ENCODE results near the gene RCAN1.

RCAN1 gene

DNA sequence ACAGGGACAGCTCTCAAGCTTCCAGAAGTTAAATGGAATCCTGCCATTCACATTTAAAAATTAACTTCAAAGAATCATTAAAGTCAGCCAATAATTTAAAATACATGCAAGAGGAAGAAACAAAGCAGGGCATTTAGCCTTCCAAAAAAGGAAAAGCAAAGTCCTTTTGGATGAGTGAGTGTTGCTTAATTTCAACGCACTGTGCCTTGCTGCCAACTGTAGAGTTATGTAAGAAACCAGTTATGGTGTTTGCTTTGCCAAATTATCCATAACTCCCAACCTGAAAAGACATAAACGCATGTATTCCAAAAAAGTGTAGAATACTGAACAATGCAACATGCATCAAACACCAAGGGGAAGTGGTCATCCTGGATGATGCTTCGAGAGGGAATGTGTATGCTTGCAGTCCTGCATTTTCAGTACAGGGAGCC is 86.8 kb downstream of the RCAN1 start:
- Histone ChIP-seq H4K8ac (ENCODE audit: low read depth, low read length) (no peak overlapping the region), H3K56ac (ENCODE audit: low read length) (no peak overlapping the region), H2BK15ac (replicated peaks; ENCODE audit: low read depth) (no peak overlapping the region), H3K27me3 (ENCODE audit: insufficient read depth, low read length, poor library complexity) (no peaks in the 10 kb centered on the region), H4K5ac (ENCODE audit: low read length) (no peak overlapping the region), H3K36me3 (ENCODE audit: control insufficient read depth, insufficient read depth, low read length) (no peaks in the 10 kb centered on the region), H3K18ac (ENCODE audit: low read length) (no peak overlapping the region), H3K4me1 (ENCODE audit: control insufficient read depth, low read depth, low read length) (peaks cover 9% of the 10 kb centered on the region), H3K4me2 (ENCODE audit: low read length) (no peak overlapping the region), H3K23ac (ENCODE audit: low read length) (no peak overlapping the region), H2BK5ac (ENCODE audit: low read length) (no peak overlapping the region), H3K9ac (ENCODE audit: low read length) (no peak overlapping the region), H3K4me3 (ENCODE audit: low read length) (no peak overlapping the region), H3K4ac (ENCODE audit: low read depth, low read length) (no peak overlapping the region), H2AK5ac (ENCODE audit: low read length) (no peak overlapping the region), H3K79me1 (ENCODE audit: low read length) (no peaks in the 10 kb centered on the region), H2BK120ac (ENCODE audit: low read depth, low read length) (no peak overlapping the region), H3K79me2 (ENCODE audit: control insufficient read depth, insufficient read depth, low read length) (no peaks in the 10 kb centered on the region), H3K27ac (ENCODE audit: low read depth, low read length) (no peak overlapping the region)
- no peak for DNase-seq
- WGBS (ENCODE audit: extremely low coverage, insufficient coverage, low lambda C conversion rate) = no CpG with 5 or more reads among the region's 3 CpGs

GRCh38 chr21:34526618-34527290 is 88.2 kb downstream of the RCAN1 start:
- H3K79me1 ChIP-seq (ENCODE audit: low read length) = no peaks in the 10 kb centered on the region
- no peak overlapping the region for H3K4me2 ChIP-seq (ENCODE audit: low read length)
- H3K9ac ChIP-seq (ENCODE audit: low read length) = no peak overlapping the region
- no peaks in the 10 kb centered on the region for H3K79me2 ChIP-seq (ENCODE audit: control insufficient read depth, insufficient read depth, low read length)
- H3K4ac ChIP-seq (ENCODE audit: low read depth, low read length) = no peak overlapping the region
- H4K5ac ChIP-seq (ENCODE audit: low read length) = no peak overlapping the region
- peaks cover 9% of the 10 kb centered on the region for H3K4me1 ChIP-seq (ENCODE audit: control insufficient read depth, low read depth, low read length)
- H3K27me3 ChIP-seq (ENCODE audit: insufficient read depth, low read length, poor library complexity) = no peaks in the 10 kb centered on the region
- no peaks in the 10 kb centered on the region for H3K36me3 ChIP-seq (ENCODE audit: control insufficient read depth, insufficient read depth, low read length)
- H3K27ac ChIP-seq (ENCODE audit: low read depth, low read length) = no peak overlapping the region
- no peak overlapping the region for H3K18ac ChIP-seq (ENCODE audit: low read length)
- no peak overlapping the region for H2AK5ac ChIP-seq (ENCODE audit: low read length)
- H3K56ac ChIP-seq (ENCODE audit: low read length) = no peak overlapping the region
- H2BK15ac ChIP-seq (replicated peaks; ENCODE audit: low read depth) = no peak overlapping the region
- H4K8ac ChIP-seq (ENCODE audit: low read depth, low read length) = no peak overlapping the region
- no peak overlapping the region for H3K4me3 ChIP-seq (ENCODE audit: low read length)
- no peak overlapping the region for H2BK5ac ChIP-seq (ENCODE audit: low read length)
- no CpG with 5 or more reads among the region's 10 CpGs for WGBS (ENCODE audit: extremely low coverage, insufficient coverage, low lambda C conversion rate)
- H2BK120ac ChIP-seq (ENCODE audit: low read depth, low read length) = no peak overlapping the region
- no peak overlapping the region for H3K23ac ChIP-seq (ENCODE audit: low read length)
- peak; percentile 99 for DNase-seq

DNA sequence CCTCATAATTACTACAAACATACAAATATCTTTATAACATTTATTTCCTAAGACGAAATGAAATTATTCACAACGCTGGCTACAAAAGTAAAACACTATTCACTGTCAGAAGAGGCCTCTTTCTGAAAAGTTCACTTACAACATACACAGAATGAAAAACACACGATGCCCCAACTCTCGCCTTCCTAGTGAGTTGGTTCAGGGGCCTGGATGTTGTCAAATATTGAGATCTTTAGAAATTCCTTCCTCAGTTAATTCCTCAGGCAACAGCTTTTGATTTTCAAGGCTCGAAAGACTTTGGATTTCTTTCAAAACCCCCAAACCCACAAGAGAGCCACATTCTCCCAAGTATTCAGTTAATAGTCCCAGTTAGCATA is 88.7 kb downstream of the RCAN1 start:
- Histone ChIP-seq H3K18ac (ENCODE audit: low read length) (no peak overlapping the region), H3K9ac (ENCODE audit: low read length) (no peak overlapping the region), H4K8ac (ENCODE audit: low read depth, low read length) (no peak overlapping the region), H3K79me1 (ENCODE audit: low read length) (no peaks in the 10 kb centered on the region), H3K23ac (ENCODE audit: low read length) (no peak overlapping the region), H2BK5ac (ENCODE audit: low read length) (no peak overlapping the region), H3K4me1 (ENCODE audit: control insufficient read depth, low read depth, low read length) (peaks cover 9% of the 10 kb centered on the region), H3K4me2 (ENCODE audit: low read length) (no peak overlapping the region), H3K79me2 (ENCODE audit: control insufficient read depth, insufficient read depth, low read length) (no peaks in the 10 kb centered on the region), H3K27me3 (ENCODE audit: insufficient read depth, low read length, poor library complexity) (no peaks in the 10 kb centered on the region), H3K36me3 (ENCODE audit: control insufficient read depth, insufficient read depth, low read length) (no peaks in the 10 kb centered on the region), H4K5ac (ENCODE audit: low read length) (no peak overlapping the region), H3K56ac (ENCODE audit: low read length) (no peak overlapping the region), H3K27ac (ENCODE audit: low read depth, low read length) (no peak overlapping the region), H3K4ac (ENCODE audit: low read depth, low read length) (no peak overlapping the region), H2AK5ac (ENCODE audit: low read length) (no peak overlapping the region), H3K4me3 (ENCODE audit: low read length) (no peak overlapping the region), H2BK15ac (replicated peaks; ENCODE audit: low read depth) (no peak overlapping the region), H2BK120ac (ENCODE audit: low read depth, low read length) (no peak overlapping the region)
- DNase-seq = no peak
- WGBS (ENCODE audit: extremely low coverage, insufficient coverage, low lambda C conversion rate) = 100% methylated on average over 2 of the region's 5 CpGs

GRCh38 chr21:34524646-34525601 is 90.0 kb downstream of the RCAN1 start:
- H2AK5ac ChIP-seq (ENCODE audit: low read length) = no peak overlapping the region
- peak overlapping the region; percentile 41 for H3K9ac ChIP-seq (ENCODE audit: low read length)
- peak overlapping the region; percentile 21 for H3K4me2 ChIP-seq (ENCODE audit: low read length)
- H2BK5ac ChIP-seq (ENCODE audit: low read length) = no peak overlapping the region
- peaks cover 12% of the 10 kb centered on the region for H3K4me1 ChIP-seq (ENCODE audit: control insufficient read depth, low read depth, low read length)
- no peaks in the 10 kb centered on the region for H3K36me3 ChIP-seq (ENCODE audit: control insufficient read depth, insufficient read depth, low read length)
- H3K79me2 ChIP-seq (ENCODE audit: control insufficient read depth, insufficient read depth, low read length) = no peaks in the 10 kb centered on the region
- no peak overlapping the region for H3K23ac ChIP-seq (ENCODE audit: low read length)
- H3K56ac ChIP-seq (ENCODE audit: low read length) = peak overlapping the region; percentile 71
- H3K27ac ChIP-seq (ENCODE audit: low read depth, low read length) = no peak overlapping the region
- no peaks in the 10 kb centered on the region for H3K79me1 ChIP-seq (ENCODE audit: low read length)
- H3K27me3 ChIP-seq (ENCODE audit: insufficient read depth, low read length, poor library complexity) = no peaks in the 10 kb centered on the region
- no peak overlapping the region for H4K8ac ChIP-seq (ENCODE audit: low read depth, low read length)
- no peak overlapping the region for H2BK120ac ChIP-seq (ENCODE audit: low read depth, low read length)
- no peak overlapping the region for H2BK15ac ChIP-seq (replicated peaks; ENCODE audit: low read depth)
- H4K5ac ChIP-seq (ENCODE audit: low read length) = no peak overlapping the region
- no peak overlapping the region for H3K4me3 ChIP-seq (ENCODE audit: low read length)
- peak; percentile 89 for DNase-seq
- H3K18ac ChIP-seq (ENCODE audit: low read length) = peak overlapping the region; percentile 25
- no CpG with 5 or more reads among the region's 31 CpGs for WGBS (ENCODE audit: extremely low coverage, insufficient coverage, low lambda C conversion rate)
- H3K4ac ChIP-seq (ENCODE audit: low read depth, low read length) = peak overlapping the region; percentile 1

DNA sequence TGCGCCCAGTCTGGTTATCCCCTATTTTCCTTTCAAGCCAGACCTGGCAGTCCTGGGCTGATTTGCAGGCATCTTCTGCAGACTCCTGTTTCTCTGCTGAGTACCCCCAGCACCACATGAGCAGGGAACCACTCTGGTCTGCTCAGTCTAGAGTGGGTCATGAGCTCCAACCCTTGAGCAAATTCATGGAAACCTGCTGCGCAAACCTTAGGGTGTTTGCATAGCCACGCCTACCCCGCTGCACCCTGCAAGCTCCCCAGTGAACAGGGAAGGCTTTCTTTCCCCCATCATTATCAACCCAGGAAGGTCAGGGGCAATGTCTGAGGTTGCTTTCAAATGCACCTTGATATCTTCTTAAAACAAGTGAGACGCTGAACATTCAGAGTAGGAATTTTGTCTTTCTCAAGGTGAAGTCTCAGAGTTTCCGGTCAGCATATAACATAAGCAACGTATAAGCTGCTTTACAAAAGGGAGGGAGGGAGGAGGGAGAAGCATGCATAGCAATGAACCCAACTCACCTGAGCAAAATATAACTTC is 91.8 kb downstream of the RCAN1 start:
- Histone ChIP-seq H4K8ac (ENCODE audit: low read depth, low read length) (no peak overlapping the region), H3K79me1 (ENCODE audit: low read length) (no peaks in the 10 kb centered on the region), H3K79me2 (ENCODE audit: control insufficient read depth, insufficient read depth, low read length) (no peaks in the 10 kb centered on the region), H3K27ac (ENCODE audit: low read depth, low read length) (no peak overlapping the region), H3K9ac (ENCODE audit: low read length) (no peak overlapping the region), H3K4me2 (ENCODE audit: low read length) (no peak overlapping the region), H3K23ac (ENCODE audit: low read length) (no peak overlapping the region), H3K4ac (ENCODE audit: low read depth, low read length) (no peak overlapping the region), H2BK120ac (ENCODE audit: low read depth, low read length) (no peak overlapping the region), H3K56ac (ENCODE audit: low read length) (no peak overlapping the region), H3K27me3 (ENCODE audit: insufficient read depth, low read length, poor library complexity) (no peaks in the 10 kb centered on the region), H2AK5ac (ENCODE audit: low read length) (no peak overlapping the region), H3K4me1 (ENCODE audit: control insufficient read depth, low read depth, low read length) (peaks cover 12% of the 10 kb centered on the region), H3K18ac (ENCODE audit: low read length) (no peak overlapping the region), H4K5ac (ENCODE audit: low read length) (no peak overlapping the region), H2BK15ac (replicated peaks; ENCODE audit: low read depth) (no peak overlapping the region), H2BK5ac (ENCODE audit: low read length) (no peak overlapping the region), H3K4me3 (ENCODE audit: low read length) (no peak overlapping the region), H3K36me3 (ENCODE audit: control insufficient read depth, insufficient read depth, low read length) (no peaks in the 10 kb centered on the region)
- no CpG with 5 or more reads among the region's 7 CpGs for WGBS (ENCODE audit: extremely low coverage, insufficient coverage, low lambda C conversion rate)
- DNase-seq = no peak

All from mesendoderm (in vitro differentiated cells).